Astrocyte (in vitro differentiated cells and primary cell): Measurements from ENCODE around the gene CDKL4.

ENCODE experiments used
- CTCF ChIP-seq: IDR thresholded peaks from 2 replicates; pipeline ENCODE4 v1.5.1; 2011; ENCODE audit warnings: low read depth, mild to moderate bottlenecking, inconsistent platforms, low read length, moderate library complexity; ENCODE audit not compliant: insufficient read depth
- EZH2 ChIP-seq: IDR thresholded peaks from 2 replicates; pipeline ENCODE4 v1.6.1; 2012; ENCODE audit warnings: mild to moderate bottlenecking, low read length, inconsistent platforms; ENCODE audit not compliant: insufficient read depth

DNA sequence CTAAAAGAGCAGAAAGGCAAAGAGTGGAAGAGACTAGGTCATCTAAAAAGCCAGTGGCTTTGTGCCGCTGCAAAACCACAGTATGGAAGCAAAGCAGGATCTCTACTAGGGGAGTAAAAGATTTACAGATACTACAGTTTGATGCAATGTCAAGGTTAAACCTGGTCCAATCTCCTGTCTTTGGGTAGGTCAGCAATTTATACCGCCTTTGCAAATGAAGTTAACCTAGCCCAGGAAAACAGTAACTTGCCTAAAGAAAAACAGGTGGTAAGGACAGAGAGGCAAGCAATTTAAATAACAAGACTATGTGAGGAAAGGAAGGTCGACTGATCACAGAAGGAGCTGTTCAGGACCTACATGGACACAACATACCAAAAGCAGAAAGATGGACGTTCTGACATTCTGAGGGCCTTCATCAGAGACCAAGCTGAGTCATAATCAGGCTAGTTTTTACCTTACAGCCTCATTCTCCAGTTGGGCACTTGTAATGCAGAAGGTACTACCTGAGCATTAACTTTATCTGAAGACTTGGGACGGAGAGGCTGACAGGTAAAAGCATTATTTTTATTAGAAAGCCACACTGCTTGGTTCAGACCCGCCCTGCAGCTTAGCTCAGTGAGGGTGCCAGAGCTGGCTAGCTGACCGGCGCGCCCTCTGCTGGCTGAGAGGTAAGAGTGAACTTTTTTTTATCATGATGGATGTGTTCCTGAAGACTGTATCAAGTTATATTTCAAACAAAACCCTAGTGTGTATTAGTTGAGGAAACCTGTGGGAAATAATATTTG lies 15.9 kb downstream of the CDKL4 start:
- TF ChIP-seq EZH2 (no peak), CTCF (peak; percentile 83)
